Measurements from ENCODE around the gene FRK.

FRK gene

DNA sequence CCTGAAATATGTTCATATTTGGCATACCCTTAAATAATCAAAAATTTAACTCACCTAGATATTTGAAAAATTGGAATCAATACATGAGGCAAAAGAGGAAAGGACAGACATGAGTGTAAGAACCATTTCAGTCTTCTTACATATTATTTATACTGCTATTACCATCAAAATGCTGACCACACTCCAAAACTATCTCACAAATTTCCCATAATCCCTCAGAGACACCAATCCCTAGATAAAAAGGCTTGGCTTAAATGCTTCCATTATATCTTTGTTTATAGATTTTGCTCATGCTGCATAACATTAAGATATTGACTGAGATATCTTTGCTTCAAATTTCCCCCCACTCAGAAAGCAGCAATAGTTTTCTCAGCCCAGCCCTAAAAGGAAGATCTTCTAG is 28.3 kb upstream of the FRK start:
- TF ChIP-seq ZFP37 (tag by site-specific recombination; IDR thresholded peaks at IDR 0.05) (no peak), ZNF404 (tag by site-specific recombination; IDR thresholded peaks at IDR 0.05) (no peak), ZFP69B (tag by site-specific recombination; IDR thresholded peaks at IDR 0.05) (no peak), ZNF830 (tag by site-specific recombination; IDR thresholded peaks at IDR 0.05; ENCODE audit: low read depth) (no peak), ZNF157 (tag by site-specific recombination; IDR thresholded peaks at IDR 0.05) (no peak), GLI2 (tag by site-specific recombination; IDR thresholded peaks at IDR 0.05; ENCODE audit: borderline replicate concordance, low read depth) (no peak), ZNF223 (tag by site-specific recombination; IDR thresholded peaks at IDR 0.05) (no peak), ZNF324 (tag by site-specific recombination; IDR thresholded peaks at IDR 0.05) (no peak), ZNF654 (tag by site-specific recombination; IDR thresholded peaks at IDR 0.05; ENCODE audit: low read depth) (no peak), ZNF146 (tag by site-specific recombination; IDR thresholded peaks at IDR 0.05) (no peak), SCRT2 (tag by site-specific recombination; IDR thresholded peaks at IDR 0.05) (no peak), ZNF514 (tag by site-specific recombination; IDR thresholded peaks at IDR 0.05) (no peak), MZF1 (tag by site-specific recombination; IDR thresholded peaks at IDR 0.05; ENCODE audit: borderline replicate concordance) (no peak), ZNF501 (tag by site-specific recombination; IDR thresholded peaks at IDR 0.05) (no peak), ZBTB21 (tag by site-specific recombination; IDR thresholded peaks at IDR 0.05) (no peak), YY2 (tag by site-specific recombination; IDR thresholded peaks at IDR 0.05) (no peak)
- TF ChIP-seq, protein P1, sequence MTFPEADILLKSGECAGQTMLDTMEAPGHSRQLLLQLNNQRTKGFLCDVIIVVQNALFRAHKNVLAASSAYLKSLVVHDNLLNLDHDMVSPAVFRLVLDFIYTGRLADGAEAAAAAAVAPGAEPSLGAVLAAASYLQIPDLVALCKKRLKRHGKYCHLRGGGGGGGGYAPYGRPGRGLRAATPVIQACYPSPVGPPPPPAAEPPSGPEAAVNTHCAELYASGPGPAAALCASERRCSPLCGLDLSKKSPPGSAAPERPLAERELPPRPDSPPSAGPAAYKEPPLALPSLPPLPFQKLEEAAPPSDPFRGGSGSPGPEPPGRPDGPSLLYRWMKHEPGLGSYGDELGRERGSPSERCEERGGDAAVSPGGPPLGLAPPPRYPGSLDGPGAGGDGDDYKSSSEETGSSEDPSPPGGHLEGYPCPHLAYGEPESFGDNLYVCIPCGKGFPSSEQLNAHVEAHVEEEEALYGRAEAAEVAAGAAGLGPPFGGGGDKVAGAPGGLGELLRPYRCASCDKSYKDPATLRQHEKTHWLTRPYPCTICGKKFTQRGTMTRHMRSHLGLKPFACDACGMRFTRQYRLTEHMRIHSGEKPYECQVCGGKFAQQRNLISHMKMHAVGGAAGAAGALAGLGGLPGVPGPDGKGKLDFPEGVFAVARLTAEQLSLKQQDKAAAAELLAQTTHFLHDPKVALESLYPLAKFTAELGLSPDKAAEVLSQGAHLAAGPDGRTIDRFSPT (tag by site-specific recombination; IDR thresholded peaks at IDR 0.05) = no peak
- Histone ChIP-seq H3K36me3 (ENCODE audit: control insufficient read depth in 2 of 2, insufficient read depth in 1 of 2, low read length in 2 of 2) (no peaks in the 10 kb centered on the region), H3K9me3 (ENCODE audit: control insufficient read depth, insufficient read depth, low read depth, low read length) (no peaks in the 10 kb centered on the region), H3K4me1 (ENCODE audit: control insufficient read depth, insufficient read depth, low read length) (no peaks in the 10 kb centered on the region), H3K27ac (ENCODE audit: extremely low read depth, low read depth, low read length) (no peak overlapping the region), H3K4me3 (ENCODE audit: low read depth, low read length) (no peak overlapping the region)
- POLR2A ChIA-PET = no interaction called here
- CTCF ChIA-PET = interaction anchor here (0.6 to 0.7 kb wide), 2 partner anchors 16 to 271 kb away, joined by 3 to 4 read pairs; no protein-coding TSS in a partner anchor

DNA sequence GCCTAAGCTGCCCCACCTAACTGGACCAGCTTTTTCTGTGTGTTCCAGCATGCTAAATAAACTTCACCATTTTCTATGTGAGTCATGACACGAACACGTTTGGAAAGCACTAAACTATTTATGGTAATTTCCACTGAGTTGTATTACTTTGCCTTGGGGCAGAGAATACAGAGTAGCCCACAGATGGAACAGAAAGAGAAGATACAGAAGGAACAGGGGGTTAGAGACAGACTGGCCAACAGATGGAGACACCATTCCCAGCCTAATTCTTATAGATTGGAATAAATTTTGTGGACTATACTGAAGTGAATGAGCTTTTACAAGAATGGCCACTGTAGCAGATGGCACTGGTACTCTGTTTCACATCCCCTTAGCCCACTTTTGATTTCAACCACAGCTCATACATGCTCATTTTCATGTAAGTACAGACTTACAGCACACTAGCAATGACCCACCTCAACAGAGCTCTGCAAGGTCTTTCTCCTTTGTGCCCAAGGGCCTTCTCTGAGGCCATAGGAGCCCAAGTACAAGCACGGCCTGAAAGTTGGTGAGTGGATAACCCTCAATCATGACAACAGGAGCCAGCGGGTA is 26.8 kb upstream of the FRK start:
- TF ChIP-seq ZNF214 (tag by site-specific recombination; IDR thresholded peaks at IDR 0.05; ENCODE audit: borderline replicate concordance) (no peak), ZNF138 (tag by site-specific recombination; IDR thresholded peaks at IDR 0.05; ENCODE audit: borderline replicate concordance) (no peak), BCL11A (tag by site-specific recombination; IDR thresholded peaks at IDR 0.05; ENCODE audit: low read depth) (no peak), RBAK (tag by site-specific recombination; IDR thresholded peaks at IDR 0.05) (no peak), ZNF433 (tag by site-specific recombination; IDR thresholded peaks at IDR 0.05; ENCODE audit: low read depth) (no peak), ZNF548 (tag by site-specific recombination; IDR thresholded peaks at IDR 0.05) (no peak), KLF17 (tag by site-specific recombination; IDR thresholded peaks at IDR 0.05) (no peak), ZNF335 (tag by site-specific recombination; conservative IDR thresholded peaks at IDR 0.05) (no peak), WT1 (tag by site-specific recombination; IDR thresholded peaks at IDR 0.05) (no peak)
- ChIA-PET POLR2A (interaction anchor here (0.8 kb wide), 1 partner anchor 13 kb away, joined by 3 read pairs; the partner anchor contains the start of gene NT5DC1), CTCF (interaction anchor here (0.5 to 3.3 kb wide), 6 partner anchors 10 to 358 kb away, joined by 3 to 18 read pairs (median 4); partner anchors contain the start of gene NT5DC1)
- Histone ChIP-seq H3K27ac (ENCODE audit: extremely low read depth, low read depth, low read length) (no peak overlapping the region), H3K4me1 (ENCODE audit: control insufficient read depth, insufficient read depth, low read length) (no peaks in the 10 kb centered on the region), H3K36me3 (ENCODE audit: control insufficient read depth in 2 of 2, insufficient read depth in 1 of 2, low read length in 2 of 2) (no peaks in the 10 kb centered on the region), H3K9me3 (ENCODE audit: control insufficient read depth, insufficient read depth, low read depth, low read length) (no peaks in the 10 kb centered on the region), H3K4me3 (ENCODE audit: low read depth, low read length) (no peak overlapping the region)

All from HEK293 (cell line).